Keratinocyte (primary cell): ENCODE results near the gene ARHGAP28.

ENCODE experiments used
- EZH2 ChIP-seq: IDR thresholded peaks from one replicate; pipeline ENCODE4 v1.6.1; 2012; ENCODE audit warnings: inconsistent platforms, mild to moderate bottlenecking, low read length, moderate library complexity
- TF ChIP-seq, protein P1 (sequence below), 3 experiments: IDR thresholded peaks in 1 of 3; conservative IDR thresholded peaks in 1 of 3; optimal IDR thresholded peaks in 1 of 3; 2 replicates in 2 of 3; 3 replicates in 1 of 3; pipeline versions ENCODE3 to v1.5.1; 2011; ENCODE audit warnings: low read length in 3 of 3, mild to moderate bottlenecking in 3 of 3, moderate library complexity in 2 of 3, control low read depth in 1 of 3, inconsistent platforms in 1 of 3; ENCODE audit not compliant: insufficient read depth in 2 of 3; ENCODE audit errors: extremely low read depth in 1 of 3

DNA sequence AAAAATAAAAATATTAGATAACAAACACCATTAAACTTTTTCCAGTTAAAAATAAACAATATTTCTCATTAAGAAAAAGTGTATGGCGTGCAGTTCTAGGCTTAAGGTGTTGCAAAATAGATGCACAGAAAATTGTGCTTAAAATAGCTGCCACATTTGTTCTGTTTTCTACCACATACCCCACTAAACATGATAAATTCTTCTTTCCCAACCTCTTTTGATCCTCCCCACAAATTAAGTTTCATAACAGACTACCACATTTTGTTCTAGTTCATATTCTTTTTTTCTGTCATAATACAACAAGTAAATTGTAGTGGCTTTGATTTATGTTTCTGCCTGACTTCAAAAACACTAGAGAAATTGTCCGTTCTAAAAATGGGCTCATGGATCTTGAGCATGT, 64.5 kb downstream of the ARHGAP28 start:
- TF ChIP-seq, protein P1, sequence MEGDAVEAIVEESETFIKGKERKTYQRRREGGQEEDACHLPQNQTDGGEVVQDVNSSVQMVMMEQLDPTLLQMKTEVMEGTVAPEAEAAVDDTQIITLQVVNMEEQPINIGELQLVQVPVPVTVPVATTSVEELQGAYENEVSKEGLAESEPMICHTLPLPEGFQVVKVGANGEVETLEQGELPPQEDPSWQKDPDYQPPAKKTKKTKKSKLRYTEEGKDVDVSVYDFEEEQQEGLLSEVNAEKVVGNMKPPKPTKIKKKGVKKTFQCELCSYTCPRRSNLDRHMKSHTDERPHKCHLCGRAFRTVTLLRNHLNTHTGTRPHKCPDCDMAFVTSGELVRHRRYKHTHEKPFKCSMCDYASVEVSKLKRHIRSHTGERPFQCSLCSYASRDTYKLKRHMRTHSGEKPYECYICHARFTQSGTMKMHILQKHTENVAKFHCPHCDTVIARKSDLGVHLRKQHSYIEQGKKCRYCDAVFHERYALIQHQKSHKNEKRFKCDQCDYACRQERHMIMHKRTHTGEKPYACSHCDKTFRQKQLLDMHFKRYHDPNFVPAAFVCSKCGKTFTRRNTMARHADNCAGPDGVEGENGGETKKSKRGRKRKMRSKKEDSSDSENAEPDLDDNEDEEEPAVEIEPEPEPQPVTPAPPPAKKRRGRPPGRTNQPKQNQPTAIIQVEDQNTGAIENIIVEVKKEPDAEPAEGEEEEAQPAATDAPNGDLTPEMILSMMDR (optimal IDR thresholded peaks at IDR 0.05 in 1 of 3, IDR thresholded peaks at IDR 0.05 in 1 of 3, conservative IDR thresholded peaks at IDR 0.05 in 1 of 3; ENCODE audit: extremely low read depth in 1 of 3, insufficient read depth in 2 of 3, low read length in 3 of 3), result no peak
- no peak for TF ChIP-seq EZH2
